BLaER1 treated with 17β-estradiol and CSF1 and Interleukin-3, amounts not matched to agents 10 nM and 100 nM (cell line): Measurements from ENCODE around the gene LRRC19.

ENCODE experiments used
- H3K27ac ChIP-seq, 11 experiments: shearing (Covaris generic); formaldehyde crosslinking; 2 replicates each; pipeline ENCODE4 v1.8.1; 2022
- H3K27me3 ChIP-seq, 11 experiments: shearing (Covaris generic); formaldehyde crosslinking; 2 replicates each; pipeline ENCODE4 v1.8.1; 2022
- H3K36me3 ChIP-seq, 11 experiments: shearing (Covaris generic); formaldehyde crosslinking; 2 replicates each; pipeline ENCODE4 v1.8.1; 2022
- H3K4me1 ChIP-seq, 10 experiments: shearing (Covaris generic); formaldehyde crosslinking; 2 replicates each; pipeline ENCODE4 v1.8.1; 2022
- H3K4me2 ChIP-seq, 11 experiments: shearing (Covaris generic); formaldehyde crosslinking; 2 replicates each; pipeline ENCODE4 v1.8.1; 2022
- H3K4me3 ChIP-seq, 10 experiments: shearing (Covaris generic); formaldehyde crosslinking; 2 replicates each; pipeline ENCODE4 v1.8.1; 2022
- H3K9ac ChIP-seq, 11 experiments: shearing (Covaris generic); formaldehyde crosslinking; 2 replicates each; pipeline ENCODE4 v1.8.1; 2022
- H3K9me3 ChIP-seq, 11 experiments: shearing (Covaris generic); formaldehyde crosslinking; replicated peaks in 1 of 11; 2 replicates each; pipeline ENCODE4 v1.8.1; 2022
- H4K20me1 ChIP-seq, 11 experiments: shearing (Covaris generic); formaldehyde crosslinking; 2 replicates each; pipeline ENCODE4 v1.8.1; 2022
- Cebpa-rat ChIP-seq, 11 experiments: shearing (Covaris generic); IDR thresholded peaks; 2 replicates each; pipeline ENCODE4 v1.8.1; 2022

The LRRC19 gene

DNA sequence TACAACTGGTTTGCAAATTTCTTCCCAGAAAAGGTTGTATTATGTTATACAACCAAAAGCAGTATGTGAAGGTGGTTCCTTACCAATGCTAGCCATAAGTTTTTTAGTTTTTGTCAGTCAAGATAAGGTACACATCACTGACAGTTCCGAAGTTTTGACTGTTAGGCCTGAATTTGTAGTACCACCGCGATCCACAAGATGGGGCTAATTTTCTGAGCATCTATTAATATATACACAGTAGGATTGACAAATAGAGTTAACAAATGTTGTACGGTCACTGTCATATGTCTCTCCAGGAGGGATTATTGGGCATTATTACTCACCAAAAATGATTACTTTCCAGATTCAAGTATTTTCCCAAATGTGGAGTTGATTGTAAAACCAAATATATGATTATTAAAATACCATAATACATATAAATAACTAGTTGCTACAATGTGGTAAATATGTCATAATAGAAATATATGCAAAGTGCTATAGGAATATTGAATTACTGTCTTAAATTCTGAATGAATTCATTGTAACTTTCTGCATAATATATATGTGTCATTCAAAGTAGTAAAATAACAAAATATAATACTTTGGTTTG is 28.4 kb upstream of the LRRC19 start:
- H3K9me3 ChIP-seq = no peaks in the 10 kb centered on the region; a peak in 1 of 22 replicates
- no peak overlapping the region for H3K27ac ChIP-seq

DNA sequence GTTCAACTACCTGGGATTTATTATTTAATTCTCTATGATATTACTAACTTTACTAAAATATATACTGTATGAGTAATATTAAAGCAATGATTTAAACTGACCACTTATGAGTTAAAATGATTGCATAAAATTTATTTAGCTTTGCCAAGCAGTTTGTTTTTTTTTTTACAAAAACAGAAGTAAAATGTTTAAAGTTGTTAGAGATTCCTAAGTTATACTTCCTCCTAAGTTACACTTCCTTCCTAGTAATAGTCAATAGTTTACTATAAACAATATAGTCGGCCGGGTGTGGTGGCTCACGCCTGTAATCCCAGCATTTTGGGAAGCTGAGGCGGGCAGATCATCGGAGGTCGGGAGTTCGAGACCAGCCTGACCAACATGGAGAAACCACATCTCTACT is 23.7 kb upstream of the LRRC19 start:
- H3K9ac ChIP-seq = no peak overlapping the region
- H3K36me3 ChIP-seq = peaks cover 0 to 3% (median 0%) of the 10 kb centered on the region in 11 experiments; a peak in 1 of 22 replicates
- H3K4me1 ChIP-seq = peaks cover 0 to 9% (median 0%) of the 10 kb centered on the region in 10 experiments; a peak in 6 of 20 replicates
- peak overlapping the region in 3 of 11 experiments; percentile 40 to 74 (median 56); a peak in 4 of 22 replicates for H3K27ac ChIP-seq
- no peaks in the 10 kb centered on the region for H3K27me3 ChIP-seq
- H4K20me1 ChIP-seq = no peaks in the 10 kb centered on the region
- peak overlapping the region in 3 of 11 experiments; percentile 35 to 55 (median 50); a peak in 5 of 22 replicates for H3K4me2 ChIP-seq
- peaks cover 0 to 4% (median 0%) of the 10 kb centered on the region in 11 experiments; a peak in 5 of 22 replicates for H3K9me3 ChIP-seq
- no peak for TF ChIP-seq Cebpa-rat (IDR thresholded peaks at IDR 0.05)
- no peak overlapping the region for H3K4me3 ChIP-seq

More for the DNA sequence above, 28.4 kb upstream of the LRRC19 start:
- no peaks in the 10 kb centered on the region for H3K36me3 ChIP-seq
- no peaks in the 10 kb centered on the region for H4K20me1 ChIP-seq
- H3K4me2 ChIP-seq = no peak overlapping the region
- H3K4me3 ChIP-seq = no peak overlapping the region
- peaks cover 0 to 9% (median 0%) of the 10 kb centered on the region in 10 experiments; a peak in 6 of 20 replicates for H3K4me1 ChIP-seq
- no peak overlapping the region for H3K9ac ChIP-seq
- no peaks in the 10 kb centered on the region for H3K27me3 ChIP-seq
- TF ChIP-seq Cebpa-rat (IDR thresholded peaks at IDR 0.05) = no peak

DNA sequence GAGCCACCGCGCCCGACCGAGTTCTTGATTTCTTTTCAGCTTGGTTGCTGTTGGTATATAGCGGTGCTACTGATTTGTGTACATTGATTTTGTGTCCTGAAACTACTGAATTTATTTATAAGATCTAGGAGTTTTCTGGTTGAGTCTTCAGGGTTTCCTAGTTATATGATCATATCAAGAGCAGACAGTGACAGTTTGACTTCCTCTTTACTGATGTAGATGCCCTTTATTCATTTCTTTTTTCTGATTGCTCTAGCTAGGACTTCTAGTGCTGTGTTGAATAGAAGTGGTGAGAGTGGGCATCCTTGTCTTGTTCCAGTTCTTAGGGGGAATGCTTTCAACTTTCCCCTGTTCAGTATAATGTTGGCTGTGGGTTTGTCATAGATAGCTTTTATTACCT is 17.4 kb upstream of the LRRC19 start:
- H3K36me3 ChIP-seq = peaks cover 0 to 7% (median 0%) of the 10 kb centered on the region in 11 experiments; a peak in 1 of 22 replicates
- no peak overlapping the region for H3K4me3 ChIP-seq
- no peaks in the 10 kb centered on the region for H3K4me1 ChIP-seq
- no peaks in the 10 kb centered on the region for H4K20me1 ChIP-seq
- no peak overlapping the region for H3K27ac ChIP-seq
- no peaks in the 10 kb centered on the region for H3K27me3 ChIP-seq
- no peak overlapping the region for H3K4me2 ChIP-seq
- H3K9me3 ChIP-seq = peaks cover 0 to 4% (median 0%) of the 10 kb centered on the region in 11 experiments; a peak in 5 of 22 replicates
- TF ChIP-seq Cebpa-rat (IDR thresholded peaks at IDR 0.05) = no peak
- no peak overlapping the region for H3K9ac ChIP-seq

DNA sequence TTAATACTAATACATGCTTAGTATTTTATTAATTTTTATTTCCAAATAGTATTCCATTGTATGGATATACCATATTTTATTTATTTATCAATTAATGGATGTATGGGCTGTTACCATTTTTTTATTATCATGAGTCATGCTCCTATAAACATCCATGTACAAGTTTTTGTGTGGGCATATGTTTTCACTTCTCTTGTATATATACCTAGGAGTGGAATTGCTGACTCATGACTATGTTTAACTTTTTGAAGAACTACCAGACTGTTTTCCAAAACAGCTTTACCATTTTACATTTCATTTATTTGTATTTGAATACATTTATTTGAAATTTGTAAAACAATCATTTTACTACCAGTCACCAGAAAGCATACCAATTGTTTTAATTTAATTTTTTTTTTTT is 14.1 kb upstream of the LRRC19 start:
- Histone ChIP-seq H3K4me2 (no peak overlapping the region), H3K9me3 (peaks cover 0 to 4% (median 0%) of the 10 kb centered on the region in 11 experiments; a peak in 4 of 22 replicates), H3K36me3 (peaks cover 0 to 7% (median 0%) of the 10 kb centered on the region in 11 experiments; a peak in 1 of 22 replicates), H4K20me1 (no peaks in the 10 kb centered on the region), H3K4me1 (no peaks in the 10 kb centered on the region), H3K4me3 (no peak overlapping the region), H3K27me3 (no peaks in the 10 kb centered on the region), H3K9ac (no peak overlapping the region), H3K27ac (no peak overlapping the region; a peak in 1 of 22 replicates)
- no peak for TF ChIP-seq Cebpa-rat (IDR thresholded peaks at IDR 0.05)

DNA sequence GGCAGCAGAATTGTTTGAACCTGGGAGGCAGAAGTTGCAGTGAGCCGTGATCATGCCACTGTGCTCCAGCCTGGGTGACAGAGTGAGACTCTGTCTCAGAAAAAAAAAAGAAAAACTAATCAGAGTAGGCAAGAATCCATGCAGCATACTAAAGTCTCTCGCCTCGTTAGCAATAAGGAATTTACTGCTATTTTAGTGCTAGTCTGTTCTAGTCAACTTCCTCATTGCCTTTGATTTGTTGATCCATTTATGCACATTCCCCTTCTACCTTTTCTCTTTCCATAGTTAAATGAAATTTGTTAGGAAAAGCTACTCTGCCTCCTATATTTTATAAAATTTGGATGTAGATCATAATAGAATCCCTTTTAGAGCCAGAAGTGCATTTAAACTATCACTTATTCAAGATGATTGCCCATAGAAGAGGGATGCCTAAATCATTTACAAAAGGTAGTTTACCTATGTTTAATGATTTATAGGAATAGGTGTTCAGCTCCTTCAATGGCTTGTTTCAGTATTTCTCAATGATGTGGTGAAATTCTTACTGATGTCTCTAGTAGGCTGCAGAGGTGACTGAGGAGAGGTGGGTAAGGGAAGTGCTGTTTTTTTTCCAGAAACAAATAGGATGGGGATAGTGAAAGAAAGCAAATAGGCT is 1.9 kb downstream of the LRRC19 start:
- Histone ChIP-seq H3K4me1 (no peaks in the 10 kb centered on the region), H3K4me3 (no peak overlapping the region), H3K27ac (no peak overlapping the region), H3K4me2 (no peak overlapping the region), H3K9me3 (peaks cover 0 to 7% (median 0%) of the 10 kb centered on the region in 11 experiments; a peak in 1 of 22 replicates), H3K9ac (no peak overlapping the region), H3K27me3 (no peaks in the 10 kb centered on the region), H4K20me1 (no peaks in the 10 kb centered on the region), H3K36me3 (no peaks in the 10 kb centered on the region)
- no peak for TF ChIP-seq Cebpa-rat (IDR thresholded peaks at IDR 0.05)

DNA sequence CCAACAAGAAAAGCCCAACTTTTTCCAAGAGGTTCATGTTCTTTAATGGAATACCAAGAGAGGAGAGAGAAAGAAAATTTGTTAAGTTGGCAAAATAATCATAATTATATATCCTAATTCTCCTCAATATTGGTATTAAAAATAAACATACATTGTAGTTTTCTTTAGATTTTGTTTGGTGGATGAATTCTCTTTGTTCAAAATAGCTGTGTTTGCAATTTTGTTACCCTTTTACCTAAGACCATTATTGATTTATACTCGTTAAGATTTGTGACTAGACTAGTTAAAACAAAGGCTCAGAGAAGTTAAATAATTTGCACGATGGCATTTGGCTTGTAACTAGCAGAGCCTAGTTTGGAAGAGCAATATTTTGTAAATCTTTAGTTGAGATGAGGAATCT is 9.7 kb downstream of the LRRC19 start:
- Histone ChIP-seq H3K4me2 (no peak overlapping the region), H3K27me3 (no peaks in the 10 kb centered on the region), H3K27ac (no peak overlapping the region), H3K36me3 (no peaks in the 10 kb centered on the region), H3K9me3 (no peaks in the 10 kb centered on the region), H3K4me3 (no peak overlapping the region), H4K20me1 (no peaks in the 10 kb centered on the region), H3K9ac (no peak overlapping the region), H3K4me1 (no peaks in the 10 kb centered on the region)
- TF ChIP-seq Cebpa-rat (IDR thresholded peaks at IDR 0.05) = no peak

DNA sequence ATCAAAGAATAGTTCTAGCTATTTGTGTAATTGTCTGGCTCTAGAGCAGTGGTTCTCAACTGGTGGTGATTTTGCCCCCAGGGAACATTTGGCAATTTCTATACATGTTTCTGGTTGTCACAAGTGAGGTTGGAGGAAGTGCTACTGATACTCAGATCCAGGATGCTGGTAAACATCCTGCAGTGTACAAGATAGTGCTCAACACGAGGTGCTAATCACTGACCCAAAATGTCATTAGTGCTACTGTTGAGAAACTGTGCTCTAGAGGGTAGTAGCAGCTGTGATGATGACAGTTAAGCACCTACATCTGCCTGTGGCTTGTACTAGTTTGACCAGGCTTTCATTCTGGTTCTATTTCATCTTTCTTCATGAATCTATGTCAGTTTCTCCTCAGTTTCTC is 22.1 kb downstream of the LRRC19 start:
- Histone ChIP-seq H3K4me1 (peaks cover 0 to 15% (median 12%) of the 10 kb centered on the region in 10 experiments; a peak in 14 of 20 replicates), H3K9ac (no peak overlapping the region), H3K27ac (peak overlapping the region in 3 of 11 experiments; percentile 49 to 61 (median 59); a peak in 5 of 22 replicates), H3K9me3 (peaks cover 0 to 4% (median 0%) of the 10 kb centered on the region in 11 experiments; a peak in 3 of 22 replicates), H3K4me3 (no peak overlapping the region), H3K4me2 (peak overlapping the region in 8 of 11 experiments; percentile 10 to 70 (median 39); a peak in 15 of 22 replicates), H3K36me3 (no peaks in the 10 kb centered on the region), H4K20me1 (no peaks in the 10 kb centered on the region), H3K27me3 (no peaks in the 10 kb centered on the region)
- peak in 3 of 11 experiments; percentile 13 to 56 (median 40); a peak in 2 of 22 replicates for TF ChIP-seq Cebpa-rat (IDR thresholded peaks at IDR 0.05)

DNA sequence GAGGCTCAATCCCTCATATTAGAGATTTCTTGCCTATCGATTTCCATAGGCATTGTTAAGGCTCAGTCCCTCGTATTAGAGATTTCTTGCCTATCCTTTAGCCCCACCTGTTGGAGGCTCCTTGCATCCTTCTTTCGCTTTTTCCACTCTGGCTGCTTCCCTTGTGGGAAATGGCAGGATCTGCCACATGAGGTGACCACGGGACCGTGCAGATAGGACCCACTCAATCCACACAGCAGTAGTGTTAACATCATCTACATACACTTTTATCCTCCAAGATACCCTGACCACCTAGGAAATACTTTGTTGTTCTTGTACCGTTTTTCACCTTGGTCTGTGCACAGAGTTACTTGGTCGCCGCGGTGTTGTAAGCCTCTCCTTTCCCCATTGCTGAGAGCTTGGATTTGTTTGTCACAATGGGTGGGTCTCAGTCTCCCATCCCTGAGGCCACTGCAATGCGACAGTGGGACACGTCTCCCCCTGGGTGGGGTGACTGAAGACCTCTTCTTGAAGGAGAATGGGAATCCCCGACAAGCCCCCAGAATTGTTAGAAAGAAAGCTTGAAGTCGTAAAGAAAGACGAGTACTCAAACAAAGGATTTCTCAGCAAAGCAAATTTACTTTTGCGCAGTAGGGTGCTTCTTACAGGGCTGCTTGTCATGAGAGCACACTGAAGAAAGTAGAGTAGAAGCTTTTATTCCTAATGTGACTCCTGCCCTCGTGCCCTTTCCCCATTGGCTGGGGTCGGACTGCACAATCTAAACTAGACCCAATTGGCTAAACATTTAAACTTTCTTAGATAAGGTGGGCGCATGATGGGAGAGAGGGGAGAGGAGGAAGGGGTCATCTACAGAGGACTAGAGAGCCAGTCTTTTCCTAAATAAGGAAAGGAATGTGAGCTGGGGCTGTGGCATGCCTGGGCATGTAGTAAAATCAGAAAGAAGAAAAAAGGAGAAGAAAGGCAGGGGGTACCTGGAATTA is 29.5 kb downstream of the LRRC19 start:
- no peak overlapping the region for H3K4me3 ChIP-seq
- no peak overlapping the region for H3K9ac ChIP-seq
- no peak overlapping the region for H3K4me2 ChIP-seq
- no peaks in the 10 kb centered on the region for H4K20me1 ChIP-seq
- no peaks in the 10 kb centered on the region for H3K27me3 ChIP-seq
- H3K36me3 ChIP-seq = no peaks in the 10 kb centered on the region
- H3K27ac ChIP-seq = no peak overlapping the region
- no peaks in the 10 kb centered on the region for H3K9me3 ChIP-seq
- TF ChIP-seq Cebpa-rat (IDR thresholded peaks at IDR 0.05) = no peak
- H3K4me1 ChIP-seq = no peaks in the 10 kb centered on the region

DNA sequence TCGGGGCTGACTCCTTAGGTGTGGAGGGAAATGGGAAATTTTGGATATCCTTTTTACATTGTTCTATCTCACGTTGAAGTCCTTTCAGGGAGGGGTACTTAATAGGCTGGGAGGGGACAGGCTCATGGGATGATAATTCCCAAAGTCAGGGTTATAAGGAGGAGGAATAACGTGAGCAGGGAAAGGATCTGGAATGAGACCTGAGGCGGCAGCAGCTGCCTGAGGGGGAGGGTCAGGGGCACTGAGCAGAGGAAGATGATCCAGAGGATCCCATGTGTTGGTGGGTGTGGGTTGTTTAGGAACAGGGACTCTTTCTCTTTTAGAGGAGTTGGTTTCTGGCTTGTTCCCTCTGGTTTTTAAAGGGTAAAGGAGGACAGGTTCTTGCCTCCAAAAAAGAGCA is 30.5 kb downstream of the LRRC19 start:
- H3K4me3 ChIP-seq = no peak overlapping the region
- H3K4me1 ChIP-seq = no peaks in the 10 kb centered on the region
- H3K27me3 ChIP-seq = no peaks in the 10 kb centered on the region
- no peaks in the 10 kb centered on the region for H3K9me3 ChIP-seq
- no peaks in the 10 kb centered on the region for H3K36me3 ChIP-seq
- no peak overlapping the region for H3K4me2 ChIP-seq
- no peak overlapping the region for H3K27ac ChIP-seq
- H4K20me1 ChIP-seq = no peaks in the 10 kb centered on the region
- H3K9ac ChIP-seq = no peak overlapping the region
- no peak for TF ChIP-seq Cebpa-rat (IDR thresholded peaks at IDR 0.05)
